Stimulated activated CD4-positive, alpha-beta T cell treated with anti-CD3 and anti-CD28 coated beads, Interleukin-4, amount 100 ng/mL, for 1 hour (primary cell): ENCODE data around the gene SH3PXD2B.

Source experiments
- DNase-seq: peaks from one replicate; pipeline ENCODE4 v3.0.0-alpha.2; 2020

Gene SH3PXD2B

GRCh38 chr5:172454358-172455086 is at the start of gene SH3PXD2B:
Gene SH3PXD2B (minus strand): TSS chr5:172454525. CDS start chr5:172454352, 173 bp downstream.
- DNase-seq = peak; percentile 37

- DNase-seq = no peak
These were observed 48.6 kb upstream of the SH3PXD2B start for GRCh38 chr5:172502969-172503368.

GRCh38 chr5:172502410-172502809 is 48.1 kb upstream of the SH3PXD2B start:
- no peak for DNase-seq

DNA sequence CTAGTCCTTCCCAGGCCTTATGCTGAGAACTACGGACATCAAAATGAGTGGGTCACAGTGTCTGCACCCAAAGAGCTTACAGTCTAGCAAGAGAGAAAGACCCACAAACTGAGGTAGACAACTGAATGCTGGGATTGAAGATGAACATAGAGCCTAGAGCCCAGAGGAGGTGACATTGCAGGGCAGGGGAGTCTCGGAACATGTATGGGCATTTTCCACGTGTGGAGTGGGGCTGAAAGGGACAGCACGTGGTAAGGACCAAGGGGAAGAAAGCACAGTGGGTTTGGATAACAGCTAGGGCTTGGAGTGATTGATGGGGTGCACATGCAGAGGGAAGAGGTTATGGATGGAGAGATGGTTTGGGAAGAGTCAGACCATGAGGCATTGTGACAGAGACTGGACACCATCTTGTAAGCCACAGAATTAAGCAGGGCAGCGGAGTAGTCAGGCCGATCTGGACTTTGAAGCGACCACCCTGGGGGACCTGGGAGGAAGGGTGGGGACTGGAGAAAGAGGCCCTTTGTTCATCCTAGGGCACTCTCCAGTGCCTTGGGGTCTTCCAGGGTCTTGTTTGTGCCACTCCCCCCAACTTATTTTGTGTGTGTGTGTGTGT is 47.5 kb upstream of the SH3PXD2B start:
- DNase-seq = no peak

- no peak for DNase-seq
These were observed 45.0 kb upstream of the SH3PXD2B start for GRCh38 chr5:172499287-172499686.

DNA sequence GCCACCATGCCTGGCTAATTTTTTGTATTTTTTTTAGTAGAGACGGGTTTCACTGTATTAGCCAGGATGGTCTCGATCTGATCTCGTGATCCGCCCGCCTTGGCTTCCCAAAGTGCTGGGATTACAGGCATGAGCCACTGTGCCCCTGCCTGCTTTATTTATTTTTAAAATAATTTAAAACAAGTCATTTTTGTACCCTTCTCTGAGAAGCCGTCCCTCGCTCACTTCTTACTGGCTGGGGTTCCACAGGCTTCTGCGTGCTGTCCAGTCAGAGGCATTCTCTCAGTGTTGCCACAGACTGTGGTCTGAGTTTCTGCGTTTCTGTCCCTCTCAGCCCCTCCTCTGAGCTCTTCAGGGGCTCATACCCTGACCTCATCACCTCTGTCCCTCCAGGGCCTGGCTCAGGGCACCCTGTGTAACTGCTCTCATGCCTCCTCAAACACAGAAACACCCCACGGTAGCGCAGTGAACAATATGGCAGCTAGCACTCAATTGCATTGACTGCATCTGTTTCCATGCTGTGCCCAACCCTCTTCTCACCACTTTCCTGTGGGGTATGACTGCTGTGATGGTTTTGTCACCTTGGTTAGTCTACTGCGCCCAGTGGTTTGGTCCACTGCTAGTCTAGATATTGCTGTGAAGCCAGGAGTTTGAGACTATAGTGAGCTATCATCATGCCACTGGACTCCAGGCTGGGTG is 44.3 kb upstream of the SH3PXD2B start:
- DNase-seq = no peak

GRCh38 chr5:172497591-172498255 is 43.4 kb upstream of the SH3PXD2B start:
- no peak for DNase-seq

DNA sequence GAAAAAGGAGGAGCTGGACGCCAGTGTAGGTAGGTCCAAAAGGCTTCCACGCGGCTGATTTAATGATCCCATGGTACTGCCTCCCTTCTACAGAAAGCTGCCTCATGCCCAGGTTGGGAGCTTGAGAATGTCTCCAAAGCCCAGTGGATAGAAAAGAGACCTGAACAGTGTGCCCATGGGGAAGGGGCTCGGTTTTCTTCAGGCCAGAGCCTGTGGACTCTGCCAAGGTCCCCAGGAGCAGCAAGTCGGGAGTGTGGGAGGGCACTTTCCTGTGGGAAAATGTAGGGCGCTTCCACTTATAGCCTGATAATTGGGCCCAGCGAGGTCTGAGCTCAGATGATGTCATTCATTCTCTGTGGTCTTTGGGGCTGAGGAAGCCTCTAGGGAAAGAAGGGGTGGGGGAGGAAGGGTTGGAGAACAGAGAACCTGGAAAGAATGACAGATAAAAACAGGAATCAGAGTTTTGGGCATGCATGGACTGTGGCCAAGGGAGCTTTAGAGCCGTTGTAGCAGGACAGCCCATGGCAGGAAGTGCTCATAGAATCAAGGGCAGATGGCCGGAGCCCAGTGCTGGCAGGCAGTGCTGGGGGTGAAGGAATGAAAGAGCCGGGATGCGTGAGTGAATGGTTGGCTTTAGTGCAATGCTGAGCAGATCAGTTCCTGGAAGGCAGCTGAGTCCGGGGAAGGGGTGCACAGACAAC is 42.5 kb upstream of the SH3PXD2B start:
- DNase-seq = no peak

- DNase-seq = no peak
These were observed 40.5 kb upstream of the SH3PXD2B start for GRCh38 chr5:172494630-172495505.

GRCh38 chr5:172493906-172494305 is 39.6 kb upstream of the SH3PXD2B start:
- DNase-seq = no peak

DNA sequence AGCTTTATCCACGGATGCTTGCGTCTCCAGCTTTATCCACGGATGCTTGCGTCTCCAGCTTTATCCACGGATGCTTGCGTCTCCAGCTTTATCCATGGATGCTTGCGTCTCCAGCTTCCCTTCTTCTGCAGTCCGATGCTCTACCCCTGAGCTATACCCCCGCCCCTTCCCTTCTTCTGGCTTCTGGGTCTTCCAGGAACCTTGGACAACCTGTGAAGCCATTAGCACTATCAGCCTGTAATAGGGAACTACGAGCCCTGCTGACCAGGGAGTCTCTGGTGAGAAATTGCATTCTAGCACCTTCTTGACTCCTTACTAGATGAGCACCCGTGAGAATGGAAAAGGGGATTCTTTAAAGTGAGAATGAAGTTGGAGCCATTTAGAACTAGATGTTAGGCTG is 39.1 kb upstream of the SH3PXD2B start:
- DNase-seq = no peak

GRCh38 chr5:172493002-172493401 is 38.7 kb upstream of the SH3PXD2B start:
- DNase-seq = no peak

GRCh38 chr5:172492097-172492840 is 37.9 kb upstream of the SH3PXD2B start:
- DNase-seq = no peak

DNA sequence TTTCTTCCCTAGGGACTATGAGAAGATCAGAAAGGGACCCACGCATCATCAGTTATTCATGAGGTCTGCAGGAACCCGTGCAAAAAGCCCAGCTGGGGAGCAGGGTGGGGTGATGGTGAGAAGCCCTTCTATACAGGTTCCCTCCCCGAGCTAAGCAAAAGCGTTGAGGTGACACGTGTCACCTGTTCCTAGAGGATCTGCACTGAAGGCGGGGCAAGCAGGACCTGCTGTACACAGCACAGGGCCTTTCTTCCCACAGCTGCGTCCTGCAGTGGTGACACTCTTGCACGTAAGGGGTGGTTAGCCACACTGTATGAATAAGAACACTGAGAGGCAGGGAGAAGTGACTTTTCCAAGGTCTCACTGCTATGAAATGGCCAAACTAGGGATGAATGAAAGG is 37.2 kb upstream of the SH3PXD2B start:
- DNase-seq = no peak

- DNase-seq = no peak
These were observed 36.5 kb upstream of the SH3PXD2B start for GRCh38 chr5:172490514-172491461.

DNA sequence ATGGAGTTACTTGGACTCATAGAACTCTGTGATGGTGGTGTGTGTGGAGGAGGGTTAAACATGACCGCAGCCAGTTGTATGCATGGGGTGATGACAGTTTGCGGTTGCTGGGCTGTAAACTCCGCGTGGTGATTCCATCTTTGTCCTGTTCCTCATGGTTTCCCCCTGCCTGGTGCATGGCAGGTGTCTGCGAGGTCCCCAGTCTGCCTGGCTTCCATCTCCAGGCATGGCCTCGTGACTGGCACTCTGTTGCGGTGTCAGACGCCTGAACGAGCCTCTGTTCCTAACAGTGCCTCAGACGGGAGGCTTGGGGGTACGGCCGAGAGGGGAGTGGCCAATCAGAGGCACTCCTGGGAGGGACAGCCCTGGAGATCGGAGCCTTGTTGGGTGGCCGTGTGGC is 33.9 kb upstream of the SH3PXD2B start:
- no peak for DNase-seq

- DNase-seq = no peak
These were observed 33.3 kb upstream of the SH3PXD2B start for GRCh38 chr5:172487671-172488070.

DNA sequence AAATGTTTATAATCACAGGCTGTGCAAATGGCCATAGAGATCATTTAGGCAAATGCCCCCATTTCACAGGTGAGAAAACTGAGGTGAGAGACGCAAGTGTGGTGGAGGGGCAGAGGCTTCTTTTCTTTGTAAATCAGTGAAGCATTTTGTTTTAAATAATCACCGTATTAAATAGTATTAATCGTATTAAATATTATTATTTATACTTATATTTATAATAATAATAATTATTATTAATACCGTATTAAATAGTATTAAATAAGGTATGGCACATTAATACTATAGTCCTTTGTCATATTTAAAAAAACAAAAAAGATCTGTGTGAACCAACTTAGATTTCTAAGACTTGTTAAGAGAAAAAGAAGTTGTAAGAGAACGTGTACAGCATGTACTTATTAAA is 32.6 kb upstream of the SH3PXD2B start:
- no peak for DNase-seq

- no peak for DNase-seq
These were observed 32.1 kb upstream of the SH3PXD2B start for GRCh38 chr5:172486451-172486850.
